Measurements from ENCODE around the gene AFG1L.

The AFG1L gene

GRCh38 chr6:108250240-108250866 lies 44.5 kb upstream of the AFG1L start:
- Histone ChIP-seq H3K27me3 (ENCODE audit: insufficient read depth, low read length) (no peaks in the 10 kb centered on the region), H3K4me2 (ENCODE audit: low read length) (no peak overlapping the region), H2AFZ (ENCODE audit: low read length) (no peak overlapping the region), H3K4me1 (ENCODE audit: insufficient read depth, low read length, severe bottlenecking) (peaks cover 24% of the 10 kb centered on the region), H3K79me2 (ENCODE audit: insufficient read depth, low read length) (peaks cover 84% of the 10 kb centered on the region), H3K9me2 (ENCODE audit: low read depth, low read length) (no peaks in the 10 kb centered on the region), H3K9ac (ENCODE audit: low read length) (no peak overlapping the region), H3F3A (ENCODE audit: insufficient read depth, low read length) (no peaks in the 10 kb centered on the region), H3K4me3 (ENCODE audit: low read depth, low read length, poor library complexity, severe bottlenecking) (no peak overlapping the region), H4K20me1 (ENCODE audit: insufficient read depth, low read length) (no peaks in the 10 kb centered on the region), H3K9me3 (ENCODE audit: low read length) (no peaks in the 10 kb centered on the region), H3K27ac (ENCODE audit: low read depth, low read length, poor library complexity, severe bottlenecking) (no peak overlapping the region), H3K36me3 (ENCODE audit: insufficient read depth, low read length) (peaks cover 35% of the 10 kb centered on the region)
- TF ChIP-seq CTCF (IDR thresholded peaks at IDR 0.05; ENCODE audit: low read length) (peak; percentile 63; the same call in 1 of the 2 replicates), EZH2 (IDR thresholded peaks at IDR 0.05; ENCODE audit: borderline replicate concordance, low read length) (no peak)

GRCh38 chr6:108251252-108251651 lies 43.6 kb upstream of the AFG1L start:
- Histone ChIP-seq H3K36me3 (ENCODE audit: insufficient read depth, low read length) (peaks cover 34% of the 10 kb centered on the region), H3K4me1 (ENCODE audit: insufficient read depth, low read length, severe bottlenecking) (peaks cover 24% of the 10 kb centered on the region), H2AFZ (ENCODE audit: low read length) (no peak overlapping the region), H3K9ac (ENCODE audit: low read length) (no peak overlapping the region), H3K9me3 (ENCODE audit: low read length) (no peaks in the 10 kb centered on the region), H3K4me3 (ENCODE audit: low read depth, low read length, poor library complexity, severe bottlenecking) (no peak overlapping the region), H3K4me2 (ENCODE audit: low read length) (no peak overlapping the region), H3K27ac (ENCODE audit: low read depth, low read length, poor library complexity, severe bottlenecking) (peak overlapping the region; percentile 22), H3F3A (ENCODE audit: insufficient read depth, low read length) (no peaks in the 10 kb centered on the region), H4K20me1 (ENCODE audit: insufficient read depth, low read length) (no peaks in the 10 kb centered on the region), H3K79me2 (ENCODE audit: insufficient read depth, low read length) (peaks cover 92% of the 10 kb centered on the region), H3K9me2 (ENCODE audit: low read depth, low read length) (no peaks in the 10 kb centered on the region), H3K27me3 (ENCODE audit: insufficient read depth, low read length) (no peaks in the 10 kb centered on the region)
- TF ChIP-seq CTCF (IDR thresholded peaks at IDR 0.05; ENCODE audit: low read length): no peak
- TF ChIP-seq EZH2 (IDR thresholded peaks at IDR 0.05; ENCODE audit: borderline replicate concordance, low read length): no peak

GRCh38 chr6:108252055-108252454 lies 42.8 kb upstream of the AFG1L start:
- no peaks in the 10 kb centered on the region for H3K27me3 ChIP-seq (ENCODE audit: insufficient read depth, low read length)
- H3K79me2 ChIP-seq (ENCODE audit: insufficient read depth, low read length): peaks cover 93% of the 10 kb centered on the region

More at GRCh38 chr6:108252055-108252454, 42.8 kb upstream of the AFG1L start:
- Histone ChIP-seq H3K4me2 (ENCODE audit: low read length) (peak overlapping the region; percentile 7; the same call in 1 of the 2 replicates), H2AFZ (ENCODE audit: low read length) (no peak overlapping the region), H3K9ac (ENCODE audit: low read length) (no peak overlapping the region), H3F3A (ENCODE audit: insufficient read depth, low read length) (no peaks in the 10 kb centered on the region), H3K27ac (ENCODE audit: low read depth, low read length, poor library complexity, severe bottlenecking) (no peak overlapping the region), H4K20me1 (ENCODE audit: insufficient read depth, low read length) (no peaks in the 10 kb centered on the region), H3K36me3 (ENCODE audit: insufficient read depth, low read length) (peaks cover 32% of the 10 kb centered on the region; the same call in 1 of the 2 replicates), H3K4me1 (ENCODE audit: insufficient read depth, low read length, severe bottlenecking) (peaks cover 31% of the 10 kb centered on the region), H3K9me3 (ENCODE audit: low read length) (no peaks in the 10 kb centered on the region), H3K4me3 (ENCODE audit: low read depth, low read length, poor library complexity, severe bottlenecking) (no peak overlapping the region), H3K9me2 (ENCODE audit: low read depth, low read length) (no peaks in the 10 kb centered on the region)
- TF ChIP-seq CTCF (IDR thresholded peaks at IDR 0.05; ENCODE audit: low read length) (no peak), EZH2 (IDR thresholded peaks at IDR 0.05; ENCODE audit: borderline replicate concordance, low read length) (no peak)

Data from OCI-LY1 (cell line).